Measurements from ENCODE around the gene KCNMA1. TPM values are rescaled to one million over a fixed set of nuclear protein-coding genes. Genes with fewer than 3 reads are reported as not detected.

Gene KCNMA1
- total RNA-seq, 1 donor from 2014 or later: 30.1 TPM

DNA sequence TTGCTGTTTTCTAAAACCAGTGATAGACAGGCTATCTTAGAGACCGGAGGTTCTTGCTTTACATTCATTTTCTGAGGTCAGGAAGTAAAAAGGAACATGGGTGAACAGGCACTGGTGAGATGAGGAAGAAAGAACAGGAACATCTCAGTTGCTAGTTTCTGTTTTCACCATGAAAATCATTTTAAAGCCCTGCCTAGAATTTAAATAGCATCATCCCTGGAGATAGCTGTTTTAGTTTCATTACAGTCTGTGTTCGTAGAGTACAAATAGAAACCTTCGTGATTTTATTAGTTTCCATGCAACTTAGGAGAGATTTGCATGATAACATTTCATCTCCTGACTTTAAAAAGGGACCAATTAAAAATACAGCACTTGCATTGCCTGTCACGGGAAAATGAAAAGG, 14.7 kb downstream of the KCNMA1 start:
- DNase-seq (ENCODE audit: extremely low spot score, unreplicated experiment): no peak
- Mint-ChIP-seq H3K4me1 (ENCODE audit: unreplicated experiment) (peaks cover 7% of the 10 kb centered on the region), H3K9me3 (no peaks in the 10 kb centered on the region), H3K27me3 (no peaks in the 10 kb centered on the region), H3K27ac (no peak overlapping the region), H3K4me3 (no peak overlapping the region), H3K36me3 (no peaks in the 10 kb centered on the region)
- TF ChIP-seq, protein P1, sequence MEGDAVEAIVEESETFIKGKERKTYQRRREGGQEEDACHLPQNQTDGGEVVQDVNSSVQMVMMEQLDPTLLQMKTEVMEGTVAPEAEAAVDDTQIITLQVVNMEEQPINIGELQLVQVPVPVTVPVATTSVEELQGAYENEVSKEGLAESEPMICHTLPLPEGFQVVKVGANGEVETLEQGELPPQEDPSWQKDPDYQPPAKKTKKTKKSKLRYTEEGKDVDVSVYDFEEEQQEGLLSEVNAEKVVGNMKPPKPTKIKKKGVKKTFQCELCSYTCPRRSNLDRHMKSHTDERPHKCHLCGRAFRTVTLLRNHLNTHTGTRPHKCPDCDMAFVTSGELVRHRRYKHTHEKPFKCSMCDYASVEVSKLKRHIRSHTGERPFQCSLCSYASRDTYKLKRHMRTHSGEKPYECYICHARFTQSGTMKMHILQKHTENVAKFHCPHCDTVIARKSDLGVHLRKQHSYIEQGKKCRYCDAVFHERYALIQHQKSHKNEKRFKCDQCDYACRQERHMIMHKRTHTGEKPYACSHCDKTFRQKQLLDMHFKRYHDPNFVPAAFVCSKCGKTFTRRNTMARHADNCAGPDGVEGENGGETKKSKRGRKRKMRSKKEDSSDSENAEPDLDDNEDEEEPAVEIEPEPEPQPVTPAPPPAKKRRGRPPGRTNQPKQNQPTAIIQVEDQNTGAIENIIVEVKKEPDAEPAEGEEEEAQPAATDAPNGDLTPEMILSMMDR (conservative IDR thresholded peaks at IDR 0.05): no peak

GRCh38 chr10:77620731-77621130, 16.9 kb downstream of the KCNMA1 start:
- H3K27me3 Mint-ChIP-seq: no peaks in the 10 kb centered on the region
- H3K4me1 Mint-ChIP-seq (ENCODE audit: unreplicated experiment): no peaks in the 10 kb centered on the region
- no peaks in the 10 kb centered on the region for H3K9me3 Mint-ChIP-seq
- H3K36me3 Mint-ChIP-seq: no peaks in the 10 kb centered on the region
- no peak overlapping the region for H3K27ac Mint-ChIP-seq
- TF ChIP-seq, protein P1 (conservative IDR thresholded peaks at IDR 0.05): no peak
- no peak for DNase-seq (ENCODE audit: extremely low spot score, unreplicated experiment)
- no peak overlapping the region for H3K4me3 Mint-ChIP-seq

- Mint-ChIP-seq H3K27me3 (no peaks in the 10 kb centered on the region), H3K9me3 (no peaks in the 10 kb centered on the region), H3K4me1 (ENCODE audit: unreplicated experiment) (no peaks in the 10 kb centered on the region), H3K36me3 (no peaks in the 10 kb centered on the region), H3K4me3 (no peak overlapping the region), H3K27ac (no peak overlapping the region)
- no peak for DNase-seq (ENCODE audit: extremely low spot score, unreplicated experiment)
- TF ChIP-seq, protein P1 (conservative IDR thresholded peaks at IDR 0.05): no peak
Measured at GRCh38 chr10:77619964-77620703, 17.5 kb downstream of the KCNMA1 start.

GRCh38 chr10:77618117-77618516, 19.5 kb downstream of the KCNMA1 start:
- TF ChIP-seq, protein P1 (conservative IDR thresholded peaks at IDR 0.05): no peak
- H3K27me3 Mint-ChIP-seq: peaks cover 2% of the 10 kb centered on the region
- no peaks in the 10 kb centered on the region for H3K36me3 Mint-ChIP-seq
- no peak overlapping the region for H3K4me3 Mint-ChIP-seq
- no peaks in the 10 kb centered on the region for H3K4me1 Mint-ChIP-seq (ENCODE audit: unreplicated experiment)
- no peak overlapping the region for H3K27ac Mint-ChIP-seq
- H3K9me3 Mint-ChIP-seq: no peaks in the 10 kb centered on the region
- no peak for DNase-seq (ENCODE audit: extremely low spot score, unreplicated experiment)

DNA sequence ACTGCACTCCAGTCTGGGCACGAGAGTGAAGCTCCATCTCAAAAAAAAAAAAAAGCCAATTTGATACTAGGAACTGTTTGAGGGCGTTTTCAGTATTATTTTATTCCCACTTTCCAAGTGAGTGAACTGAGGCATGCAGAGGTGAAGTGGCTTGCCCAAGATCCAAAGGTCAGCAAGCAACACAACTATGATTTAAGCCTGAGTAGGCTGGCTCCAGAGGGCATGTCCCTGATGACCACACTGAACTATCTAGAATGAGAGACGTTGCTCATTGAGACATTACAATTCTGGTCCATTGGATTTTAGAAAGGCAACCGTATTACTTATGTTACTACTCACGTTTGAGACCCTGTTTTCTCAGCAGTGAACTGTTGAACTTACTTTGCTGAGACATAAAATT, 20.8 kb downstream of the KCNMA1 start:
- H3K27me3 Mint-ChIP-seq: peaks cover 8% of the 10 kb centered on the region
- no peak overlapping the region for H3K27ac Mint-ChIP-seq
- H3K36me3 Mint-ChIP-seq: no peaks in the 10 kb centered on the region
- DNase-seq (ENCODE audit: extremely low spot score, unreplicated experiment): no peak
- H3K4me3 Mint-ChIP-seq: no peak overlapping the region
- H3K4me1 Mint-ChIP-seq (ENCODE audit: unreplicated experiment): no peaks in the 10 kb centered on the region
- TF ChIP-seq, protein P1 (conservative IDR thresholded peaks at IDR 0.05): no peak
- no peaks in the 10 kb centered on the region for H3K9me3 Mint-ChIP-seq
